HG02852 (cell line): Measurements from ENCODE around the gene RNF227.

Experiments used
- ATAC-seq: cut with Tn5 transposase; IDR thresholded peaks from one replicate; pipeline ENCODE4 v1.9.1; 2021; ENCODE audit warnings: mild to moderate bottlenecking, moderate library complexity; ENCODE audit not compliant: unreplicated experiment

The RNF227 gene

DNA sequence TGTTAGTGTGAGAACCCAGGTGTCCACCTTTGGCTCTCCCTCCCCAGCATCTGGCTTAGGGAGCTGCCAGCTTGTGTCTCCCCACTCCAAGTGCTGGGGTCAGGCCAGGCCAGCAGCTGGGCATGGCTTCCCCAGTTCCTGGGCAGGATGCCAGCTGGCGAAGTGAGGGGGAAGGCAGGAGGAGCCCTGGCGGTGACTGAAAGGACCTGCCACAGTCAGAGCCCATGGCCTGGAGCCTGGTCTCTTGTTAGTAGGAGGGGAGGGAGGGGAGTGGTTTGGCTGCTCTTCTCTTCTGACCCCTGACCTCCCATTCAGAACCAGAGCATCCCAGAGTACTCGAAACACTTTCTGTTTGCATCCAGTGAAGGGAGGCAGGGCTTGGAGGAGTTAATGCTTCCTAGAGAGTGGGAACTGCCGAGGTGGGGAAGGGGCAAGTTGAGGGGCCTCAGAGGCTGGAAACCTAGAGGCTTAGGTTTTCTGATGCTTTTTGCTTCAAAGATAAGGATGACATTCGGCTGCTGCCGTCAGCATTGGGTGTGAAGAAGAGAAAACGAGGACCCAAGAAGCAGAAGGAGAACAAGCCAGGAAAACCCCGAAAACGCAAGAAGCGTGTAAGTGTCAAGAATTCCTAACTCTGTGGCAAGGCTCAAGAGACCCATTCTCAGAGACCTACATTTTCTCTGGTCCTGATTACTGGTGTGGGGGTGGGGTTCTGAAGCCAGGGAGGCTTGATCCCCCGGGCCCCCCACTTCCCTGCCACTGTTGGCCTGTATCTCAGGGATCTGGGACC is 26.7 kb downstream of the RNF227 start:
- no peak for ATAC-seq

DNA sequence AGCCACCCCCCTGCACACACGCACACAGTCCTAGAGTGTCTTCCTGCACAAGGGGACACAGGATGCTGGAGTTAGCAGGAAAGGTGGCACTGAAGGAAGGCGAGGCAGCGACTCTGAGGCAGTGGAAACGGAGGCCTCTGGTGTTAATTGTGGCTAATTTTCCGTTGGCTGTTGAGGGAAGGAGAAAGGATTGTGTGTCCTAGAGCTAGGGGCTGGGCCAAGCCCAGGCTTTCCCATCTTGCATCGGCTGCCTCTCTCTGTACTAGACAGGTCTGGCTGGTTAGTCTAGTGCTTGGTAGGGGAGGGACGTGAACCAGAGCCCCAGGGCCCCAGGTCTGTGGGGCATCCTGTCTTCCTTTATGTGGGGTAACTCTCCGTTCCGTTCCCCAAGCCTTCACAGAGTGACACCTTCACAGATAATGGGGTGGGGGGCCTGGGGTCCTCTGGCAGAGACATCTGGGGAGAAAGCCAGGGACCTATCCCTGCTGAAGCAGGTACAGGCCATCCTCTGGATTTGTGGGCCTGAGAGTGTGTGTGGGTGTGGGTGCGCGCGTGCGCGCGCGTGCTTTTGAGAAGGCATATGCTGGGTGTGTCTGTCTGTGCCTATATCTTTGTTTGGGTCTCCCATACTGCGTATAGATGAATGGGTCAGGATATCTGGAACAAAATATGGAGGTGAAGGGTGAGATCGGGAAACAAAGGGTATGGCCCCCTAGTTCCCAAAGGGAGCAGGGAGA is 27.7 kb downstream of the RNF227 start, which contains the start of gene CHD3:
TSS of gene CHD3 (plus strand) at position 606 of the 737 bp plus-strand sequence. CDS start 212 bp downstream, outside the sequence.
- no peak for ATAC-seq

DNA sequence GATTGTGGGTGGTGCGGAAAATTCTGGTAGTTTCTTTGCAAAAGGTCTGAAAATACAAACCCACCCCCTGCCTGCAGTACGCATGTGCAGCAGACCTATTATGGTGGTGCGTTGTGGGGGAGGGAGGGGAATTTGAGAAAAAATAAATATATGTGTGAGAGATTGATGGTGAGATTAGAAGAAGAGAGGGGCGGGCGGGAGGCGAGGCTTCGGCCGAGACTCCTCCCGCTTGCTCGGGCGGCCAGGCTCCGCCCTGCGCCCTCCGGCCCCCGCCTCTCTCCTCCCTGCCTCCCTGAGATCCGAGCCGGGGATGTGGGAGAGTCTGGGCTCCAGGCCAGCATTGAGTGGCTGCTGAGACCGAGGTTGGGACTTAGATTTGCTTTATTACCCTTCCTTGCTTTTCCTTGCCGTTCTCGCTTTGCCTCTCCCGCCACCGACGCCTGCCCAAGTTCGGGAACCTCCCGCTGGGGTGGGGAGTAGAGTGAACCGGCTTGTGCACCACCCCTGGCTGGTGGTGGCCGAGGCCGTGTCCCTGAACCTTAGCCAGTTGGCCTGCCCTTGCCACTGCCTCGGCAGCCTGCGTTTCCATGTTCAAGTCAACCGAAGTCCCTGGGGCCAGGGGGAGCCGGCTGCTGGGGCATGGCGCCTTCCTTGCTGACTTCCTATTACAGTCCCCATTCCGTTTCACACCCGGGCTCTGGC is 28.5 kb downstream of the RNF227 start:
- ATAC-seq: peak; percentile 59

DNA sequence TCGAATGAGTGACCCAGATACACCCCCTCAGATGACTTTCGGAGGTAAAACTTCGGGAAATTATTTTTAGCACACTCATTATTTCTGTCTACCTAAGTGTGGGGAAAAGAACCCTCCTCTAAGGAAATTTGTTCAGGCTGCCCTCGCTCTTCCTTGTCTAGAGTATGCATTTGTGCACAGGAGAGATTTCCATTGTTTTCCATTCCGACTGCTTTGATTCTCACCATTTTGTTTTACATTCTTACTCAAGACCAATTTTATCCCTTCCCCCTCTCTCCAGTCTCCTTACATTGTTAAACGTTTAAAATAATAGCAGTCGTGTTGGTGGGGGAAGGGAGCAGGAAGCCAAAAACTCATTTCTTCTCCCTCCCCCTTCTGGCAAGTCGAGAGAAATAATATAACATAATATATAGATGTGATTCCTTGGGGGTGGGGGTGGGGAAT is 29.0 kb downstream of the RNF227 start:
- no peak for ATAC-seq

DNA sequence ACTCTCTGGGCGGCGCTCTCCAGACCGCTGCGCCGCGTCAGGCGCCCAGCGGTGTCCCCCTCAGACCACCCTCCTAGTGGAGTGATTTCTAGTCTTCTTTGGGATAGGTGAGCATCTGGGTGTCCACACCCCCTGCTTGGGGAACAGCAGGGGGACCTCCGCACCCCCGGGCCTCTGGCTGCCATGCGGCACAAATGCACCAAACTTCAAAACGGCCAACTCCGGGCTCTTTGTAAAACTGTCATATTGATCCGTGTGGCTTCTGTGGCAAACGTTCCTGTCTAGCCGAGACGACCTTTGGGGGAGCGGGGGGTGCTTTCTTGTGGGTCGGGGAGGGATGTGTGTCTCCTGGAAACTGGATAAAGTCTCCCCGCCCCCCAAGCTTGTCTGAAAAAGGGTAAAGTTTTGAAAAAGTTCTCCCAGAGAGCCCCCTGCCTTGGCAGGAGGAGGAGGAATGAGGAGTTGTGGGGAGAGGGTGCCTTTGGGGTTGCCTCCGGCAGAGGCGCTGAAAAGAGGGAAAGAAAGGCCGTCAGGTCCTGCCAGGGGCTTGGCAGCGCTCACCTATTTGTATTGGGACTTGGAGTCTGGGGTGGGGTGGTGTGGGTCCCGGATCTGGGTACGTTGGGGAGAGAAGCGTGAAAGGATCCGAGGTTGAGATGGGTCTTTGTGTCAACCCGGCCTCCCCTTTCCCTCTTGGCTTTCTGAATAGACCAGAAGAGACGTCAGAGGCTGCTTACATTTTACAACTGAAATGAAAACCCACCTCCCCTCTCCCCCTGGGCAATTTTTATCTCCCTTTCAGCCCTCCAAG is 29.7 kb downstream of the RNF227 start:
- ATAC-seq: no peak

DNA sequence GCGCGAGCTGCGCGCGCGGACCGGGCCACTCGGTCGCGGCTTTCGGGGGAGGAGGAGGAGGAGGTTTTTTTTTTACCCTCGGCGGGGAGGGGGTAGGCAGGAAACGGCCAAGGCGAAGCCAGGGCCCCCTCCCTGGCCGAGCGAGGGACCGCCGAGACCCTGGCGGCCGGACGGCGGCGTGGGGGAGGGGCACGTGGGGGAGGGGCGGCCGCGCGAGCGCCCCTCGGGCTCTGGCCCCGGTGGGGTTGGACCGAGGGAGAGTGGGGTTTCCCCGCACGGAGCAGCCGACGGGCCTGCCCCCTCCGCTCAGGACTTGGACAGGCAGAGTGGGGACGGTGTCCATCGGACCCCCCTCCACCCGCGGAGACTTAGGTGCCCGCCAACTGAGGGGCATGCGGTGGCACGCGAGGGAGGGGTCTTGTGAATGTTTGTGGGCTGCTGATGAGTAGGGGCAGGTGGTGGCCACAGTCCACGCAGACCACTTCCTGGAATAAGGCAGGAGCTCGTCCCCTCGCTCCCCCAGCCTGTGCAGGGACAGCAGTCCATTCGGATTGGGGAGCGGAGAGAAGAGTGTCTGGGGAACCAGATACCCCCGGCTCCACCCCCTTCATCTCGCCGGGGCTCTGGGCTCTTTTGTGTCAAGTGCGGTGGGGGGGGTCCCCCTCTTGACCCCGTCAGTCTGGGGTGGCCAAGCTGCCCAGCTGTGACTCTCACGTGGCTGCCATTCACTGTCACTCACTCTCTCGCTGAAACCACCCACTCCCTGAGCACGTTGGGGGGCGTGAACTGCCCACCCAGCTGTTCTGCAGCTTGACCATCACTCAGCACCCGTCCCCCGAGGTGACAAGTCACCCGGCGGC is 30.5 kb downstream of the RNF227 start:
- ATAC-seq: no peak

DNA sequence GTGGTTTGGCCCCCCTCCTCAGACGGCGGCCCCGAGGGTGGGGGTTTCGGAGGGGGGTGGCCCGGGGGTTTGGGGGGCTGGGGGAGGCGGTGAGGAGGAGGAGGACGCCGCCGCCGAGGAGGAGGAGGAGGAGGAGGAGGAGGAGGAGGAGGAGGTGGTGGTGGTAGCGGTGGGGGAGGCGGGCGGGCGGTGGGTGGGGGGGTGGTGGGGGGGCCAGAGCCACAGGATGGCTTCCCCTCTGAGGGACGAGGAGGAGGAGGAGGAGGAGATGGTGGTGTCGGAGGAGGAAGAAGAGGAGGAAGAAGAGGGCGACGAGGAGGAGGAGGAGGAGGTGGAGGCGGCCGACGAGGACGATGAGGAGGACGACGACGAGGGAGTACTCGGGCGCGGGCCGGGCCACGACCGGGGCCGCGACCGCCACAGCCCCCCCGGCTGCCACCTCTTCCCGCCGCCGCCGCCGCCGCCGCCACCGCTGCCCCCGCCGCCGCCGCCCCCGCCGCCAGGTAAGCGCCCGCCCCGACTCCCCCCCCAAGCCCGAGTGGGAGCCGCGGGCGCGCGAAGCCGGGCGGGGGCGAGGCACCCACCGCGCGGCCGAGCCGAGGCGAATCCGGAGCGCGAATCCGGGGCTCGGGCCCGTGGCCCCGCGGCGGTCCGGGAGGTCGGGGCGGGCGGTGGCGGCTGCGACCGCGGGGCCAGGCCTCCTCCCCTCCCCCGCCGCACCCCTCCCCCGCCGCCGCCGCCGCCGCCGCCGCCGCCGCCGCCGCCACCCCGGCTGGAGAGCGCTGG is 31.3 kb downstream of the RNF227 start:
- ATAC-seq: no peak

DNA sequence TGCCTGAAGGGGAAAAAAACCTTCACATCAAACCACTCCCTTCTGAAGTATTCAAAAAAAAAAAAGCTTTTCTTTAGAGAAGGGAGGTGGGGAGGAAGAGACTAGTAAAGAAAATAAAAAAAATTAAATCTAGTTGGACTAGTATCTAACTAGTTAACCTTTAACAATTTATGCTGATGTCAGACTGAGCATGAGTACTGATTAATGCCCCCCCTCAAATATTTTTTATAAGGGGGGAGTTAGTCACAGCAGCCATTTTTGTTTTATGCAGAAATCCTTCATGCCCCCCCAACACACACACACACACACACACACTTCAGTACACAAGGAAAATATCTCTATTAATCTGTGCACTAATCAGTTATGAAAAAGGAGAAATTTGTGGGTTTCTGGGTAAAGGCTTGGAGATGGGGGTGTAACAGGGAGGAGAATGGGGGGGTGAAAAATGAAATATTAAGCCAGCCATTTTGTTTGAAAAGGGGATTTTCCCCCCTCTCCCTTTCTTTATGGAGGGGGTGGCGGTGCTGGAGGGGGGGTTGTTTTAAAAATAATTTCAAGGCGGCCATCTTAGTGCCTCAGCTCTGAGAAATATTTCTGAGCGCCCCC is 32.2 kb downstream of the RNF227 start:
- ATAC-seq: no peak

DNA sequence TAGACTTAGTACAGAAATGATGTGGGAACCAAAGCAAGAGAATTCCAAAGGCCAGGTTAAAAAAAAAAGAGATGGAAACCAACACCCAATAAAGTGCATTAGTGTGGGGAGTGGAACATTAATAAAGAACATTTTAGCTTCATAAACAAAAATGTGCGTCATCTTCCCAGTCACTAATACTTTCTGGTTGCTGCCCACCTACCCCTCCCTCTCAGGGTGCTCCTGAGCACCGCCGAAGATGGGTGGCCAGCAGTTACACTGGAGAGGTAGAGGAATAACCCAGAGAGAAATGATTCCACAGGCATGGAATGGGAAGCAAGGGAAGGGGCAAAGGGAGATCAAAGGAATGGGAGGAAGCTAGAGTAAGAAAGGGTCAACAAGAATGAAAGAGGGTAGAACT is 33.5 kb downstream of the RNF227 start:
- ATAC-seq: no peak

DNA sequence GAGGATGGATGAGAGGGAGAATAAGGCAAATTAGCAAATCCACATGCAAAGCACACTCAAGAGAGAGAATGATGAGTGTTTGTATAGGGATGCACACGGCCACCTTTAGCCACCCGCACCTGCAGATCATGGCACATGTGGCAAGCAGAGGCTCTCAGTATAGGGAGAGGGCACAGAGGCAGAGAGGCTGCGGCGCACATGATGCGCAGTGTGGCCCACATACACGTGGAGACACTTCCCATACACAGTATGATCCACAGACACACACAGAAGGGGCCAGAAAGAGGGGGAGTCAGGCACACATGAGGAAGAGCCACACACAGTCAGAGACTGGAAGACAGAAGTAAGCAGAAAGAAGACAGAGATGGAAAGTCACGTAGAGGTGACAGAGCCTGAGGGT is 34.0 kb downstream of the RNF227 start:
- ATAC-seq: no peak

DNA sequence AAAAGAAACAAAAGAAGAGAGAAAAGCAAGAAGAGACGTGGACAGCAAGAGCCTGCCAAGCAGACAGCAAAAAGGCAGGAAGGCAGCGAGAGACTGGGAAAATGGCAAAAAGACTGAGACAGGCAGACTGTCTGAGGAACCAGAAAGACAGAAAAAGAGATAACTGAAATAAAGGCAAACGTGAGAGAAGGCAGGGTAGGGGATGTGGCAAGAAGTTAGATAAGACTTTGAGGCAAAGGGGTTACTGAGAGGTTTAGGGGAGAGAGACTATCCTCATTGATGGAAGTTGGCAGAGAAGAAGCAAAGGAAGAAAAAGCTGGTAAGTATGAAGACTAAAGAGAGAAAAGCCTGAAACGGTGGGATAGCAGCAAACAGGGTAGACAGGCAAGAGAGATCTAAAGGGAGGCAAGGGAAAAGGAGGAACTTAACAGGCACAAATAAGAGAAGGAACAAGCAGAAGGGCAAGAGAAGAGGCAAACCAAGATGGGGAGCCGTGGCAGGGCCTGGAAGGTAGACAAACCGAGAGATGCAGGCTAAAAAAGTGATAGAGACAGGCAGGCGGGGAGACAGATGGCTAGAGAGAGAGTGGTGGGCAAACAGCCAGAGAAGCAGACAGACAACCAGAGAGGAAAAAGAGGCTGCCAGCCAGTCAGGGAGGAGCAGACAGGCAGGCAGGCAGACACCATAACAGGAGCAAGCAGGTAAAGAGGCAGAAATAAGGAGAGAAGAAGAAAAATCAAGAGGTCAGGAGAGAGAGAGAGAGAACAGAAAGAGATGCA is 34.6 kb downstream of the RNF227 start:
- no peak for ATAC-seq

DNA sequence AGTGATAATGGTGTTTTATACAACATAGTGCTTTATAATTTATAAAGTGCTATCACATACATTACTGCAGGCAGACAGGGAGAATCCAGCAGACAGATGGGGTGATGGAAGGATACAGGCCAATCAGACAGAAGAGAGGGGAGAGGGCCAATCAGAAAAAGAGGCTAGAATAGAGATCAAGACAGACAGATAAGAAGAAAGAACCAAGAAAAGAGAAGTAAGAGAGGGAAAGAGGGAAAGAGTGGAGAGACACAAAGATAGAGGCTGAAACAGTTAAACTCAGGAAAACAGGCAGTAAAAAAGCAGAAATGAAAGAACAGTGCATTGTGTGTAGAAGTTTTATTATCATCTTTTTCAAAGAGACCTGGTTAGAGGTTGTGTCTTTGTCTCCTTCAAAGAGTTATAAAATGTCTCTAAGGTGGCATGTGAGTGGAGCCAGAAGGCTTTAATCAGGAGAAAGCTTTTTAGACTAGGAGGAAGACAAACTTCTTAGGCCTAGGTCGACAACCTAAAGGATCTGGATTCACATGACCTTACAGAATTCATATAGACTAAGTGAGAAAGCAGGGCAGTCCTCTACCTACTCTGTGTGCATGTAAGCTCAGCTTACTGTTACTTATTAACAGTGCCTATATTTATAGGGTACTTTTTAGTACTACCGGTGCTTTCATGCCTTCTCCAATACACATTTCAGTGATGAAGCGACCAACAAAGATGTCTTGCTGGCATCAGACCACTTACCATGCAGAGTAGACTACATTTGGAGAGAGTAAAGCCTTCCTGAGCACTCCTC is 35.8 kb downstream of the RNF227 start:
- ATAC-seq: no peak

DNA sequence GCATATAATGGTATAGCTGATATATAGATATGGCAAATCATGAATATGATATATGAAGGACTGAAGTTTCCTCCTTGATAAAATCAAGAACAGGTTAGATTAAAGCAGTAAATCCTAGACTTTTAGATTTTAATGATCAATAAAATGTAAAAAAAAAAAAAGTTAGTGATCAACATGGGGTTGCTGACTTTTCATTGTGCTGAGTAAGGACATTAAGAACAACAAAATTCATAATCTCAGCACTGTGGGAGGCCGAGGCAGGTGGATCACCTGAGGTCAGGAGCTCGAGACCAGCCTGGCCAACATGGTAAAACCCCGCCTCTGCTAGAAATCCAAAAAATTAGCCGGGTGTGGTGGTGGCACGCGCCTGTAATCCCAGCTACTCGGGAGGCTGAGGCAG is 37.9 kb downstream of the RNF227 start:
- ATAC-seq: no peak

DNA sequence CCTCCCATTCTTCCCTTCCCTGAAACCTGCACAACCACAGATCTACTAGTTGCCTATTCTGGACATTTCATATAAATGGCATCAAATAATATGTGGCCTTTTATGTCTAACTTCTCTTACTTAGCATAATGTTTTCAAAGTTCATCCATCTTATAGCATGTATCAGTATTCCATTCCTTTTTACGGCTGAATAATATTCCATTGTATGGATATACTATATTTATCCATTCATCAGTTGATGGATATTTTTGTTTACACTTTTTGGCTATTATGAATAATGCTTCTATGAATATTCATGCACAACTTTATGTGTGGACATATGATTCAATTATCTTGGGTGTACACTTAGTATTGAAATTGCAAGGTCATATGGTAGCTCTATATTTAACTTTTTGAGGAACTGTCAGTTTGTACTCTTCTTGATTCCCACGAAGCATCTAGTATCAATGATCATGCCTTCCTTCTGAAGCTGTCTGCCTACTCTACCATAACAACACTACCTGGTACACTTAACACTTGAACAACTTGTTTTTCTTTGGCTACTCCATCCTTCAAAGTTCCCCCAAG is 40.2 kb downstream of the RNF227 start:
- ATAC-seq: no peak

DNA sequence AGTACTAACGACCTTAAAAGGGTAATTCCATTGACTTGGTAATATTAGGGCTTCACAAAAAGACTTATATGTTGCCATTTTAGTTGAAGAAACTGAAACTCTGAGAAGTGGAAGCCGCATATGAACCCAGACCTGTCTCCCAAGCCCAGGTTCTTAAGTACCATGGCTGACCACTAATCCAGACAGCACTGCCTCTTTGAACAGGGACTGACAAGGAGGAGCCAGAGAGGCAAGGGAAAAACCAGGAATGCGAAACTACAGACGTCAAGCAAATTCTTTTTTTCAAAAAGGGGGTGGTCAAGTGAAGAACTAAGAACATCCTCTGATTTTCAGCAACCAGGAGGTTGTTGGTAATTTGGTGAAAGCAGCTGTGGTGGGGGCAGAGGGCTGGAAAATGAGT is 43.0 kb downstream of the RNF227 start:
- ATAC-seq: no peak

DNA sequence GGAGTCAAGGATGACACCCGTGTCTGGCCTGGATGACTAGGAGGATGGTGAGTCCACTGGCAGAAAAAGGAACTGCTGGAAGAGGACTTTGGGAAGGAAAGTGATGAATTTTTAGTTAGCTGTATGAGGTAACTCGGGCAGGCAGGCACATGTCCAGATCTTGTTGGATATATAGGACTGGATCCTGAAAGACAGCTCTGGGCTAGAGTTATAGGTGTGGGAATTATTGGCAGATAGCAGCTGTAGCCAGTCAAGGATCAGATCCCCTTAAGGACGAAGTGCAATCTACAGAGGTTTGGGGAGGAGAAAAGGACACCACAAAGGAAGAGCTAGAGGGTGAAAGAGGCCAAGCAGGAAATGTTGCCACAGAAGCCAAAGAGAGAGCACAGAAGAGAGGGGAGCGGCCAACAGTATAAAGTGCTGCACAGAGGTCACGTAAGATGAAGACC is 48.2 kb downstream of the RNF227 start:
- ATAC-seq: no peak
